Osteocyte (in vitro differentiated cells): ENCODE measurements around the gene TNIP3. TPM values are rescaled to one million over a fixed set of nuclear protein-coding genes. Genes with fewer than 3 reads are reported as not detected.

Experiments
- DNase-seq: peaks from one replicate; pipeline ENCODE4 v3.0.0; 2021; ENCODE audit warnings: mixed read lengths; ENCODE audit not compliant: unreplicated experiment; ENCODE audit errors: extremely low spot score
- H3K27ac Mint-ChIP-seq: one replicate; pipeline ENCODE4 v1.8.0; 2021; ENCODE audit warnings: mild to moderate bottlenecking, mixed read lengths; ENCODE audit not compliant: unreplicated experiment
- H3K27me3 Mint-ChIP-seq: one replicate; pipeline ENCODE4 v1.8.0; 2021; ENCODE audit warnings: mixed read lengths; ENCODE audit not compliant: unreplicated experiment
- H3K36me3 Mint-ChIP-seq: one replicate; pipeline ENCODE4 v1.8.0; 2021; ENCODE audit warnings: mixed read lengths; ENCODE audit not compliant: unreplicated experiment
- H3K4me1 Mint-ChIP-seq: one replicate; pipeline ENCODE4 v1.8.0; 2021; ENCODE audit warnings: mixed read lengths; ENCODE audit not compliant: unreplicated experiment
- H3K4me3 Mint-ChIP-seq: one replicate; pipeline ENCODE4 v1.8.0; 2021; ENCODE audit warnings: mild to moderate bottlenecking, moderate library complexity, mixed read lengths; ENCODE audit not compliant: unreplicated experiment
- H3K9me3 Mint-ChIP-seq: one replicate; pipeline ENCODE4 v1.8.0; 2021; ENCODE audit warnings: mixed read lengths; ENCODE audit not compliant: unreplicated experiment
- CTCF ChIP-seq: fragments of 200-600 bp; sonication (generic); IDR thresholded peaks from 2 replicates; pipeline ENCODE4 v1.5.0; 2021; ENCODE audit warnings: antibody characterized with exemption, mild to moderate bottlenecking, moderate library complexity
- total RNA-seq: library from RNA; stranded (reverse); gene quantifications from 2 replicates; pipeline ENCODE4 v1.2.1, GENCODE V29; 2021

The TNIP3 gene
- total RNA-seq, 1 donor from 2014 or later: not detected

- H3K4me1 Mint-ChIP-seq: peaks cover 13% of the 10 kb centered on the region
- no peak overlapping the region for H3K4me3 Mint-ChIP-seq
- H3K9me3 Mint-ChIP-seq: no peaks in the 10 kb centered on the region
- no peaks in the 10 kb centered on the region for H3K36me3 Mint-ChIP-seq
- no peak overlapping the region for H3K27ac Mint-ChIP-seq
- no peak for DNase-seq
- TF ChIP-seq CTCF: no peak
- no peaks in the 10 kb centered on the region for H3K27me3 Mint-ChIP-seq
These were observed 10.0 kb downstream of the TNIP3 start for GRCh38 chr4:121154103-121154515.

DNA sequence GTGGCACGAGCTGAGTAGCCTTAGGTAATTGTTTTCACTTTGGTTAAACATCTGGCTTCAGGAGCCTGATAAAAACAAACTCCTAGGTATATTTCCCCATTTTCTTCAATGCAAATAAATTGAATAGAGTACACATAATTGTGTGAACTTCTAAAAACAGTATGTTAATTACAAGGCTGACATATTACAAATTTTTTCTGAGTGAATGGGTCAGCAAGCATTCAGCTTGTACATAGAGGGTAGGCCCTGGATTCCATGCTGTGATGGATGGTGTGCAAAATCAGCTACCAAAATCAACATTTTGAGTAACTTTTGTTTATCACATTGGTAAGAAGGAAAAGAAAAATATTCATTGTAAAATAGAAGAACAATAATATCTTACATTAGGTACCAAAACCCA, 12.2 kb downstream of the TNIP3 start:
- TF ChIP-seq CTCF: no peak
- no peak for DNase-seq
- no peak overlapping the region for H3K27ac Mint-ChIP-seq
- H3K4me1 Mint-ChIP-seq: peaks cover 8% of the 10 kb centered on the region
- H3K36me3 Mint-ChIP-seq: no peaks in the 10 kb centered on the region
- no peaks in the 10 kb centered on the region for H3K27me3 Mint-ChIP-seq
- no peaks in the 10 kb centered on the region for H3K9me3 Mint-ChIP-seq
- no peak overlapping the region for H3K4me3 Mint-ChIP-seq

GRCh38 chr4:121150486-121150885, 13.6 kb downstream of the TNIP3 start:
- H3K36me3 Mint-ChIP-seq: no peaks in the 10 kb centered on the region
- no peak for TF ChIP-seq CTCF
- no peak overlapping the region for H3K27ac Mint-ChIP-seq
- H3K9me3 Mint-ChIP-seq: no peaks in the 10 kb centered on the region
- no peaks in the 10 kb centered on the region for H3K27me3 Mint-ChIP-seq
- H3K4me3 Mint-ChIP-seq: no peak overlapping the region
- no peaks in the 10 kb centered on the region for H3K4me1 Mint-ChIP-seq
- DNase-seq: no peak

GRCh38 chr4:121150003-121150402, 14.1 kb downstream of the TNIP3 start:
- Mint-ChIP-seq H3K27ac (no peak overlapping the region), H3K4me1 (no peaks in the 10 kb centered on the region), H3K36me3 (no peaks in the 10 kb centered on the region), H3K4me3 (no peak overlapping the region), H3K9me3 (no peaks in the 10 kb centered on the region), H3K27me3 (no peaks in the 10 kb centered on the region)
- no peak for DNase-seq
- no peak for TF ChIP-seq CTCF

DNA sequence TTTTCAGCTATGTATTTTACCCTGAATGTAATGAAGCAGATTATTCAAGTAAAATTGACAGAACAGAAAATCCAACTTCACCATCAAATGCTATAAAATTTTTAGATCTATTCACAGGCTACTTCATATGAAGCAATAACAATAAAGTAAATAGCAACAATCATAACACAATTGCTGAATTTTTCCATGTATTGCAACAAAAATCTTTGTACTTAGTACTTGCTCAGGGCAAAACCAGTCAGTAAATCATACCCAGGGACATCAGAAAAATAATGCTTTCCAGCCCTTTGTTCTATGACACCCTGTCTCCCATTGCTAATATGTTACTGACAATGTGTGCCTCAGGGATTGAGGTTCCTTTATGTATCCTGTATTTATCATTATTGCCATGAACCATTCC, 15.5 kb downstream of the TNIP3 start:
- no peak for TF ChIP-seq CTCF
- Mint-ChIP-seq H3K4me3 (no peak overlapping the region), H3K9me3 (no peaks in the 10 kb centered on the region), H3K36me3 (no peaks in the 10 kb centered on the region), H3K27ac (no peak overlapping the region), H3K27me3 (no peaks in the 10 kb centered on the region), H3K4me1 (no peaks in the 10 kb centered on the region)
- DNase-seq: no peak
